Neural crest cell (in vitro differentiated cells): ENCODE data around the gene NUDCD2. TPM values are rescaled to one million over a fixed set of nuclear protein-coding genes. Genes with fewer than 3 reads are reported as not detected.
"Not testable (repeated sequence)": the region's sequence is repeated elsewhere in the genome, so short reads cannot be mapped to it uniquely, and the experiment has no call there.

Experiments used
- DNase-seq: peaks from one replicate; pipeline ENCODE4 v3.0.0; 2021; ENCODE audit warnings: low read depth, mixed read lengths, low spot score
- H3K27ac Mint-ChIP-seq: one replicate; pipeline ENCODE4 v1.8.0; 2021; ENCODE audit warnings: mild to moderate bottlenecking, mixed read lengths; ENCODE audit not compliant: unreplicated experiment
- H3K27me3 Mint-ChIP-seq: 2 replicates; pipeline ENCODE4 v1.8.0; 2021; ENCODE audit warnings: low read depth, mild to moderate bottlenecking, mixed read lengths
- H3K36me3 Mint-ChIP-seq: 2 replicates; pipeline ENCODE4 v1.8.0; 2021; ENCODE audit warnings: low read depth, mild to moderate bottlenecking, mixed read lengths
- H3K4me1 Mint-ChIP-seq: 2 replicates; pipeline ENCODE4 v1.8.0; 2021; ENCODE audit warnings: mixed read lengths
- H3K4me3 Mint-ChIP-seq: one replicate; pipeline ENCODE4 v1.8.0; 2021; ENCODE audit warnings: mild to moderate bottlenecking, mixed read lengths
- H3K9me3 Mint-ChIP-seq: 2 replicates; pipeline ENCODE4 v1.8.0; 2021; ENCODE audit warnings: mixed read lengths
- CTCF ChIP-seq: fragments of 200-600 bp; sonication (generic); conservative IDR thresholded peaks from 2 replicates; pipeline ENCODE4 v1.5.0; 2021; ENCODE audit warnings: antibody characterized with exemption, mild to moderate bottlenecking
- total RNA-seq: library from RNA; stranded (reverse); gene quantifications from 2 replicates; pipeline ENCODE4 v1.2.1, GENCODE V29; 2021

NUDCD2 gene
- total RNA-seq, 1 donor from 2014 or later = 40.7 TPM

GRCh38 chr5:163402007-163402406, 57.9 kb downstream of the NUDCD2 start:
- H3K9me3 Mint-ChIP-seq = no peaks in the 10 kb centered on the region
- no peak overlapping the region for H3K4me3 Mint-ChIP-seq
- no peaks in the 10 kb centered on the region for H3K36me3 Mint-ChIP-seq
- DNase-seq = no peak
- H3K27ac Mint-ChIP-seq = no peak overlapping the region
- no peak for TF ChIP-seq CTCF
- H3K27me3 Mint-ChIP-seq = no peaks in the 10 kb centered on the region
- no peaks in the 10 kb centered on the region for H3K4me1 Mint-ChIP-seq

- DNase-seq = no peak
- TF ChIP-seq CTCF = no peak
- H3K27ac Mint-ChIP-seq = no peak overlapping the region
- H3K36me3 Mint-ChIP-seq = no peaks in the 10 kb centered on the region
- H3K27me3 Mint-ChIP-seq = no peaks in the 10 kb centered on the region
- H3K4me1 Mint-ChIP-seq = no peaks in the 10 kb centered on the region
- no peaks in the 10 kb centered on the region for H3K9me3 Mint-ChIP-seq
- no peak overlapping the region for H3K4me3 Mint-ChIP-seq
Observed at GRCh38 chr5:163401271-163401670, 58.6 kb downstream of the NUDCD2 start.

- Mint-ChIP-seq H3K27ac (no peak overlapping the region), H3K4me3 (no peak overlapping the region), H3K4me1 (no peaks in the 10 kb centered on the region), H3K27me3 (no peaks in the 10 kb centered on the region), H3K36me3 (no peaks in the 10 kb centered on the region), H3K9me3 (no peaks in the 10 kb centered on the region)
- DNase-seq = no peak
- no peak for TF ChIP-seq CTCF
Observed at GRCh38 chr5:163399923-163400322, 60.0 kb downstream of the NUDCD2 start.

GRCh38 chr5:163397354-163397753, 62.5 kb downstream of the NUDCD2 start:
- no peak for DNase-seq
- no peak for TF ChIP-seq CTCF
- Mint-ChIP-seq H3K27me3 (no peaks in the 10 kb centered on the region), H3K27ac (no peak overlapping the region), H3K4me3 (no peak overlapping the region), H3K9me3 (peaks cover 2% of the 10 kb centered on the region), H3K4me1 (no peaks in the 10 kb centered on the region), H3K36me3 (no peaks in the 10 kb centered on the region)

- H3K4me1 Mint-ChIP-seq, DNase-seq, H3K9me3 Mint-ChIP-seq, H3K27ac Mint-ChIP-seq, H3K36me3 Mint-ChIP-seq, H3K27me3 Mint-ChIP-seq, H3K4me3 Mint-ChIP-seq: not testable (repeated sequence)
Observed at GRCh38 chr5:163396818-163397340, 63.0 kb downstream of the NUDCD2 start.

Other genes with a start within 250 kb of the NUDCD2 start
- gene CCNG1, start 22.5 kb downstream of the NUDCD2 start, total RNA-seq = 194 and 202 TPM in 2 replicates
- gene HMMR, start 530 bp upstream of the NUDCD2 start, total RNA-seq = 38.5 and 44.4 TPM in 2 replicates
- gene MAT2B, start 45.5 kb upstream of the NUDCD2 start, total RNA-seq = 79.1 and 79.7 TPM in 2 replicates